Stomach (tissue), 9 donors: Measurements from ENCODE around the gene RPS25. TPM values are rescaled to one million over a fixed set of nuclear protein-coding genes. Genes with fewer than 3 reads are reported as not detected.
A peak's percentile ranks its signal among the peaks of the same experiment; 100 is the strongest.
"Not testable (repeated sequence)": the region's sequence is repeated elsewhere in the genome, so short reads cannot be mapped to it uniquely, and the experiment has no call there.

Experiments used
- DNase-seq, 2 donors: peaks; one replicate each; pipeline versions ENCODE4 v3.0.0 to v3.0.0-alpha.2; 2013 to 2019
- H3K27ac ChIP-seq, 5 donors: fragments of 200-600 bp in 4 of 5; sonication (generic) in 4 of 5; one replicate each; pipeline ENCODE4 v1.5.1; 2013 to 2019; ENCODE audit warnings: mild to moderate bottlenecking in 1 of 5, moderate library complexity in 1 of 5
- H3K27me3 ChIP-seq, 3 donors: fragments of 200-600 bp; sonication (generic); one replicate each; pipeline ENCODE4 v1.5.1; 2017 to 2019; ENCODE audit warnings: mixed run types in 1 of 3
- H3K36me3 ChIP-seq, 4 donors: fragments of 200-600 bp; sonication (generic); 1 replicate in 3 of 4; 2 replicates in 1 of 4; pipeline ENCODE4 v1.5.1; 2016 to 2019
- H3K4me1 ChIP-seq, 4 donors: fragments of 200-600 bp; sonication (generic); one replicate each; pipeline ENCODE4 v1.5.1; 2016 to 2019
- H3K4me3 ChIP-seq, 4 donors: fragments of 200-600 bp; sonication (generic) in 3 of 4; one replicate each; pipeline ENCODE4 v1.5.1; 2016 to 2019; ENCODE audit warnings: mild to moderate bottlenecking in 1 of 4
- H3K9me3 ChIP-seq, 4 donors: fragments of 200-600 bp; sonication (generic); one replicate each; pipeline ENCODE4 v1.5.1; 2016 to 2019
- EP300 ChIP-seq: sonication (generic); formaldehyde crosslinking; IDR thresholded peaks from one replicate; pipeline ENCODE4 v1.6.1; 2017; ENCODE audit warnings: antibody characterized with exemption
- POLR2A ChIP-seq, 4 donors: fragments of 450-650 bp; IDR thresholded peaks; one replicate each; pipeline ENCODE4 v1.6.1; 2016; ENCODE audit warnings: antibody characterized with exemption in 4 of 4, control low read depth in 2 of 4, mild to moderate bottlenecking in 1 of 4, moderate library complexity in 1 of 4
- POLR2AphosphoS5 ChIP-seq, 3 donors: sonication (generic); formaldehyde crosslinking; IDR thresholded peaks; one replicate each; pipeline ENCODE4 v1.6.1; 2016; ENCODE audit warnings: antibody characterized with exemption in 3 of 3
- WGBS, 5 donors: extraction: QIAGEN DNeasy Blood & Tissue Kit in 3 of 5; methylation state at CpG; one replicate each; pipeline versions ENCODE4 v1.1.5 to v1.1.7; 2013 to 2018; 5-methylcytosine and 5-hydroxymethylcytosine counted together
- intact Hi-C: fragments of 100-400 bp; cut with DNase I; formaldehyde crosslinking; loops from one replicate; pipeline ENCODE4 v1.15.1; 2023; ENCODE audit warnings: low total_unique reads
- polyA plus RNA-seq, 3 donors: library from polyadenylated mRNA; stranded (reverse); fragments of 200-250 nt; gene quantifications; one replicate each; pipeline ENCODE4 v1.2.3, GENCODE V29; 2013
- total RNA-seq, 5 donors: library from RNA; depleted of rRNA; stranded (reverse); fragments of >200 nt; gene quantifications; one replicate each; pipeline versions ENCODE4 v1.1.0 to v1.2.3, GENCODE V29; 2014 to 2016
- TF ChIP-seq, protein P1 (sequence below), 7 experiments: fragments of 450-650 bp in 4 of 7; fragments of 200-600 bp in 3 of 7; sonication (generic) in 3 of 7; IDR thresholded peaks; one replicate each; pipeline ENCODE4 v1.5.1; 2016 to 2019; ENCODE audit warnings: antibody characterized with exemption in 7 of 7, control low read depth in 2 of 7, mild to moderate bottlenecking in 1 of 7
- donor health status: healthy with polysubstance abuse.
- donor health status: Bipolar disorder and iron deficiency.
- donor health status: healthy.

The RPS25 gene
- total and polyA plus RNA-seq, 8 donors, result 157 to 3,218 (median 2,172) TPM

DNA sequence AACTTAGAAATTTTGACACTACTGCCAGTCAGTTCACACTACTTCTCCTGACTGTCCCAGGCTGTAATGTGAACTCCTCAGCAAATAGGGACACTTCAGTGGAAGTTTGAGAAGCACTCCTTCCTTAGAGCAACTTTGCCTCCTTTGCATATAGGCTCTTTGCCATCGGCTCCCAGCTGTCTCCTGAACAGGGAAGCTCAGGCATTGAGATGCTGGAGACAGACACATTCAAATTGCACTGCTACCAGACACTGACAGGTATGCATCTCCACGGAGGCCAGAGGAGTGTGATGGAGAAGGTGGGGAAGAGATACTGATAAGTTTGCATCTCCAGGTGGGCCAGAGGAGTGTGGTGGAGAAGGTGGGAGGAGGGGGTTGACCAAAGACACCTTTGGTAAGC is 1.9 kb upstream of the RPS25 start:
- Histone ChIP-seq H3K27ac (peak overlapping the region; percentile 28 to 97 (median 95)), H3K4me1 (peaks cover 39 to 81% (median 74%) of the 10 kb centered on the region in 4 donors), H3K9me3 (no peaks in the 10 kb centered on the region), H3K27me3 (no peaks in the 10 kb centered on the region), H3K4me3 (peak overlapping the region; percentile 88 to 96 (median 93)), H3K36me3 (peaks cover 41 to 64% (median 56%) of the 10 kb centered on the region in 4 donors)
- TF ChIP-seq EP300, result no peak
- TF ChIP-seq POLR2AphosphoS5 (IDR thresholded peaks at IDR 0.05), result no peak
- TF ChIP-seq, protein P1, sequence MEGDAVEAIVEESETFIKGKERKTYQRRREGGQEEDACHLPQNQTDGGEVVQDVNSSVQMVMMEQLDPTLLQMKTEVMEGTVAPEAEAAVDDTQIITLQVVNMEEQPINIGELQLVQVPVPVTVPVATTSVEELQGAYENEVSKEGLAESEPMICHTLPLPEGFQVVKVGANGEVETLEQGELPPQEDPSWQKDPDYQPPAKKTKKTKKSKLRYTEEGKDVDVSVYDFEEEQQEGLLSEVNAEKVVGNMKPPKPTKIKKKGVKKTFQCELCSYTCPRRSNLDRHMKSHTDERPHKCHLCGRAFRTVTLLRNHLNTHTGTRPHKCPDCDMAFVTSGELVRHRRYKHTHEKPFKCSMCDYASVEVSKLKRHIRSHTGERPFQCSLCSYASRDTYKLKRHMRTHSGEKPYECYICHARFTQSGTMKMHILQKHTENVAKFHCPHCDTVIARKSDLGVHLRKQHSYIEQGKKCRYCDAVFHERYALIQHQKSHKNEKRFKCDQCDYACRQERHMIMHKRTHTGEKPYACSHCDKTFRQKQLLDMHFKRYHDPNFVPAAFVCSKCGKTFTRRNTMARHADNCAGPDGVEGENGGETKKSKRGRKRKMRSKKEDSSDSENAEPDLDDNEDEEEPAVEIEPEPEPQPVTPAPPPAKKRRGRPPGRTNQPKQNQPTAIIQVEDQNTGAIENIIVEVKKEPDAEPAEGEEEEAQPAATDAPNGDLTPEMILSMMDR (IDR thresholded peaks at IDR 0.05), result no peak
- intact Hi-C loops, result no loop called here
- no peak for DNase-seq
- 24 to 50% (median 30%) methylated on average over 2 of the region's 2 CpGs for WGBS, 5 donors

DNA sequence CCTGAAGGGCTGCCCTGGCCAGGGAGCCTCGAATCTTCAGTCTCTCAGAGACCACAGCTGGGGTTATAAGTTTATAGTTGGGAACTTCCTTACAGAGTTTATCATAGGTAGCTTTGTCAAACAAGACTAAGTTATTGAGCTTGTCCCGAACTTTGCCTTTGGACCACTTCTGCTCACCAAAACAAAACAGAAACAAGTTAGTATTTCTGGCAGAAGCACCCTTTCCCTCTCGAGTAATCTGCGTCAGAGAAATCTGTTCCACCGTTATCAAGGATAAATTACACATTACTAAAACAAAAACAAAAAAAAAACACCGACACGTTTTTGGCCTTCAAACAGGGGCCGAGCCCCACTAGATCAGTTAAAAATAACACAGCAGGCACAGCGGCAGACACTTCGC is 766 bp downstream of the RPS25 start:
- Histone ChIP-seq H3K36me3 (peaks cover 39 to 63% (median 55%) of the 10 kb centered on the region in 4 donors), H3K4me3 (peak overlapping the region; percentile 88 to 96 (median 93)), H3K27ac (peak overlapping the region in 4 of 5 donors; percentile 94 to 97 (median 96)), H3K4me1 (peaks cover 31 to 61% (median 56%) of the 10 kb centered on the region in 4 donors)
- 0 to 2% (median 1%) methylated on average over 10 of the region's 10 CpGs for WGBS, 5 donors
- DNase-seq, intact Hi-C loops, H3K9me3 ChIP-seq, H3K27me3 ChIP-seq: not testable (repeated sequence)

DNA sequence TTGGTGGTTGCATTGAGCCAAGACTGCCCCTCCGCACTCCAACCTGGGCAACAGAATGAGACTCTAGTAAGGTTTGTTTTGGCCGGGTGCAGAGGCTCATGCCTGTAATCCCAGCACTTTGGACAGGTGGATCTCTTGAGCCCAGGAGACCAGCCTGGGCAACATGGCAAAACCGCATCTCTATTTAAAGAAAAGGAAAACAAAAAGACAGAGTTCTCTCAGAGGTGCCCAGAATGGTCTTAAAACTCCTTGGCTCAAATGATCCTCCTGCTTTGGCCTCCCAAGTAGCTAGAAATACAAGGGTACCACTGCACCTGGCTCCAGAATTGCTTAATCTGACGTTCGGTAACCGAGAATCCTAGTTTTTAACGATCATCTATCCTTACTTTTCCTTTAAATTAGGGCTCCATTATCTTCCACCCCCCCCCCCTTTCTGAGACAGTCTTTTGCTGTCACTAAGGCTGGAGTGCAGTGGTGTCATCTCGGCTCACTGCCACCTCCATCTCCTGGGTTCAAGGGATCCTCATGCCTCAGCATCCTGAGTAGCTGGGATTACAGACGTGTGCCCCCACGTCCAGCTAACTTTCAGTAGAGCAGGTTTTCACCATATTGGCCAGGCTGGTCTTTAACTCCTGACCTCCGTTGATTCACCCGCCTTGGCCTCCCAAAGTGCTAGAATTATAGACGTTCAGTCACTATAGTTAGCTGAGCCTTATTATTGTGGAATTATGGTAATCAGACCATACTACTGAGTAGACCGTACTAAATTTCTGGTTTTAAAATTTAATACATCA is 1.7 kb downstream of the RPS25 start:
- WGBS, 5 donors, result 65 to 71% (median 66%) methylated on average over 14 of the region's 14 CpGs
- peak overlapping the region in 2 of 4 donors; percentile 88 to 91 for H3K4me3 ChIP-seq

DNA sequence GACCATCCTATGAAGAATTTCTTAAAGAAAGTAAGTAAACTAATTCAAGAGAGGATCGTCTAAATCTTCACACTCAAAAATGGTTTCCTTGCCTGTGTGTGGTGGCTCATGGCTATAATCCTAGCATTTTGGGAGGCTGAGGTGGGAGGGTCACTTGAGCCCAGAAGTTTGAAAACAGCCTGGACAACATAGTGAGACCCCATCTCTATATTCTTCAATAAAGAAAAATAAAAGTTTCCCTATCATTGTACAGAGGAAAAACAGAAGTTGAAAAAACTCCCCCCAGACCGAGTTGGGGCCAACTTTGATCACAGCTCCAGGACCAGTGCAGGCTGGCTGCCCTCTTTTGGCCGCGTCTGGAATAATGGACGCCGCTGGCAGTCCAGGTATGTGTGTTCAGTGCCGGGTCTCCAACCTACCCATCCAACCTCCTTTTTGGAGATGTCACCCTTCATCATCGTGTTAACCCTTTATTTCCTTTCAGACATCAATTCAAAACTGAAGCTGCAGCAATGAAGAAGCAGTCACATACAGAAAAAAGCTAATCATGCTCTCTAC is 3.0 kb downstream of the RPS25 start:
- no peak overlapping the region for H3K27ac ChIP-seq
- peaks cover 46 to 66% (median 63%) of the 10 kb centered on the region in 4 donors for H3K36me3 ChIP-seq
- 40 to 65% (median 55%) methylated on average over 8 of the region's 8 CpGs for WGBS, 5 donors
- H3K4me3 ChIP-seq, result no peak overlapping the region
- intact Hi-C loops, result no loop called here
- TF ChIP-seq POLR2AphosphoS5 (IDR thresholded peaks at IDR 0.05) (no peak), POLR2A (IDR thresholded peaks at IDR 0.05) (no peak), EP300 (no peak)
- TF ChIP-seq, protein P1 (IDR thresholded peaks at IDR 0.05), result no peak
- DNase-seq, result no peak
- H3K4me1 ChIP-seq, result peaks cover 23 to 39% (median 34%) of the 10 kb centered on the region in 4 donors
- no peaks in the 10 kb centered on the region for H3K27me3 ChIP-seq
- no peaks in the 10 kb centered on the region for H3K9me3 ChIP-seq

More for the DNA sequence above, 1.7 kb downstream of the RPS25 start:
- Histone ChIP-seq H3K27me3 (no peaks in the 10 kb centered on the region), H3K27ac (peak overlapping the region in 3 of 5 donors; percentile 94 to 96 (median 95)), H3K4me1 (peaks cover 31 to 51% (median 47%) of the 10 kb centered on the region in 4 donors), H3K9me3 (no peaks in the 10 kb centered on the region), H3K36me3 (peaks cover 38 to 63% (median 55%) of the 10 kb centered on the region in 4 donors)
- DNase-seq, result no peak
- intact Hi-C loops, result no loop called here
- TF ChIP-seq POLR2A (IDR thresholded peaks at IDR 0.05), result no peak
- TF ChIP-seq POLR2AphosphoS5 (IDR thresholded peaks at IDR 0.05), result no peak
- TF ChIP-seq, protein P1 (IDR thresholded peaks at IDR 0.05), result no peak
- TF ChIP-seq EP300, result no peak
